DOHH2 (cell line): ENCODE results near the gene PRM3.

Experiments used
- CTCF ChIP-seq: fragments of 200-600 bp; sonication (generic); IDR thresholded peaks from one replicate; pipeline ENCODE4 v1.5.1; 2014; ENCODE audit warnings: antibody characterized with exemption, mild to moderate bottlenecking, low read depth, low read length; ENCODE audit not compliant: poor library complexity, severe bottlenecking
- EZH2phosphoT487 ChIP-seq: fragments of 200-600 bp; sonication (generic); IDR thresholded peaks from 2 replicates; pipeline ENCODE4 v1.6.1; 2017; ENCODE audit warnings: borderline replicate concordance, mild to moderate bottlenecking, antibody characterized with exemption, low read length, moderate library complexity, mixed read lengths

GRCh38 chr16:11245222-11245737, 28.1 kb downstream of the PRM3 start:
- TF ChIP-seq CTCF: no peak
- TF ChIP-seq EZH2phosphoT487: no peak
